Measurements from ENCODE around the gene DCAF6. TPM values are rescaled to one million over a fixed set of nuclear protein-coding genes. Genes with fewer than 3 reads are reported as not detected.

DCAF6 gene
- total RNA-seq, 1 experiment from 2014 or later: 24.0 TPM

GRCh38 chr1:168082008-168082876 is 145.8 kb downstream of the DCAF6 start:
- H3K27ac ChIP-seq: no peak overlapping the region
- peaks cover 22% of the 10 kb centered on the region for H3K36me3 ChIP-seq
- no peaks in the 10 kb centered on the region for H3K27me3 ChIP-seq (replicated peaks)
- H3K4me3 ChIP-seq: no peak overlapping the region
- peaks cover 34% of the 10 kb centered on the region for H3K4me1 ChIP-seq (replicated peaks)
- H3K9me3 ChIP-seq (replicated peaks): no peaks in the 10 kb centered on the region
- peak; percentile 73 to 76 for DNase-seq (ENCODE audit: low read depth in 1 of 2, low spot score in 2 of 2)

- DNase-seq (ENCODE audit: low read depth in 1 of 2, low spot score in 2 of 2): no peak
- Histone ChIP-seq H3K27me3 (replicated peaks) (no peaks in the 10 kb centered on the region), H3K4me3 (no peak overlapping the region), H3K27ac (no peak overlapping the region), H3K9me3 (replicated peaks) (no peaks in the 10 kb centered on the region), H3K36me3 (peaks cover 23% of the 10 kb centered on the region), H3K4me1 (replicated peaks) (peaks cover 34% of the 10 kb centered on the region)
Measured at GRCh38 chr1:168083456-168084325, 147.2 kb downstream of the DCAF6 start.

- DNase-seq (ENCODE audit: low read depth in 1 of 2, low spot score in 2 of 2): peak in 1 of 2 experiments; percentile 21
- H3K9me3 ChIP-seq (replicated peaks): no peaks in the 10 kb centered on the region
- H3K36me3 ChIP-seq: peaks cover 23% of the 10 kb centered on the region
- H3K4me3 ChIP-seq: no peak overlapping the region
- peaks cover 37% of the 10 kb centered on the region for H3K4me1 ChIP-seq (replicated peaks)
- H3K27ac ChIP-seq: no peak overlapping the region
- no peaks in the 10 kb centered on the region for H3K27me3 ChIP-seq (replicated peaks)
Measured at GRCh38 chr1:168084396-168085231, 148.1 kb downstream of the DCAF6 start.

GRCh38 chr1:168085401-168085872 is 149.0 kb downstream of the DCAF6 start:
- H3K9me3 ChIP-seq (replicated peaks): no peaks in the 10 kb centered on the region
- no peaks in the 10 kb centered on the region for H3K27me3 ChIP-seq (replicated peaks)
- H3K36me3 ChIP-seq: peaks cover 23% of the 10 kb centered on the region
- no peak overlapping the region for H3K27ac ChIP-seq
- peaks cover 28% of the 10 kb centered on the region for H3K4me1 ChIP-seq (replicated peaks)
- no peak for DNase-seq (ENCODE audit: low read depth in 1 of 2, low spot score in 2 of 2)
- no peak overlapping the region for H3K4me3 ChIP-seq

GRCh38 chr1:168086438-168086837 is 150.0 kb downstream of the DCAF6 start:
- peaks cover 23% of the 10 kb centered on the region for H3K36me3 ChIP-seq
- H3K4me3 ChIP-seq: no peak overlapping the region
- H3K27me3 ChIP-seq (replicated peaks): no peaks in the 10 kb centered on the region
- H3K4me1 ChIP-seq (replicated peaks): peaks cover 18% of the 10 kb centered on the region
- no peak for DNase-seq (ENCODE audit: low read depth in 1 of 2, low spot score in 2 of 2)
- no peak overlapping the region for H3K27ac ChIP-seq
- H3K9me3 ChIP-seq (replicated peaks): no peaks in the 10 kb centered on the region

GRCh38 chr1:168087696-168088095 is 151.2 kb downstream of the DCAF6 start:
- Histone ChIP-seq H3K27me3 (replicated peaks) (no peaks in the 10 kb centered on the region), H3K27ac (no peak overlapping the region), H3K36me3 (peaks cover 23% of the 10 kb centered on the region), H3K4me1 (replicated peaks) (peaks cover 8% of the 10 kb centered on the region; the same call in 1 of the 2 replicates), H3K9me3 (replicated peaks) (no peaks in the 10 kb centered on the region), H3K4me3 (no peak overlapping the region)
- DNase-seq (ENCODE audit: low read depth in 1 of 2, low spot score in 2 of 2): no peak

GRCh38 chr1:168088511-168089325 is 152.2 kb downstream of the DCAF6 start:
- no peak overlapping the region for H3K4me3 ChIP-seq
- H3K27ac ChIP-seq: no peak overlapping the region
- H3K4me1 ChIP-seq (replicated peaks): peaks cover 8% of the 10 kb centered on the region; the same call in 1 of the 2 replicates
- no peak for DNase-seq (ENCODE audit: low read depth in 1 of 2, low spot score in 2 of 2)
- peaks cover 23% of the 10 kb centered on the region for H3K36me3 ChIP-seq
- no peaks in the 10 kb centered on the region for H3K9me3 ChIP-seq (replicated peaks)
- H3K27me3 ChIP-seq (replicated peaks): no peaks in the 10 kb centered on the region

GRCh38 chr1:168089326-168089978 is 153.0 kb downstream of the DCAF6 start:
- Histone ChIP-seq H3K27ac (no peak overlapping the region), H3K9me3 (replicated peaks) (no peaks in the 10 kb centered on the region), H3K4me1 (replicated peaks) (peaks cover 8% of the 10 kb centered on the region; the same call in 1 of the 2 replicates), H3K36me3 (peaks cover 22% of the 10 kb centered on the region), H3K27me3 (replicated peaks) (no peaks in the 10 kb centered on the region), H3K4me3 (no peak overlapping the region)
- no peak for DNase-seq (ENCODE audit: low read depth in 1 of 2, low spot score in 2 of 2)

GRCh38 chr1:168089979-168090337 is 153.5 kb downstream of the DCAF6 start:
- Histone ChIP-seq H3K4me3 (no peak overlapping the region), H3K27ac (no peak overlapping the region), H3K9me3 (replicated peaks) (no peaks in the 10 kb centered on the region), H3K4me1 (replicated peaks) (peaks cover 8% of the 10 kb centered on the region; the same call in 1 of the 2 replicates), H3K36me3 (peaks cover 17% of the 10 kb centered on the region), H3K27me3 (replicated peaks) (no peaks in the 10 kb centered on the region)
- DNase-seq (ENCODE audit: low read depth in 1 of 2, low spot score in 2 of 2): no peak

GRCh38 chr1:168090395-168090794 is 153.9 kb downstream of the DCAF6 start:
- H3K27ac ChIP-seq: no peak overlapping the region
- peaks cover 8% of the 10 kb centered on the region; the same call in 1 of the 2 replicates for H3K4me1 ChIP-seq (replicated peaks)
- no peaks in the 10 kb centered on the region for H3K9me3 ChIP-seq (replicated peaks)

GRCh38 chr1:168091063-168091462 is 154.6 kb downstream of the DCAF6 start:
- Histone ChIP-seq H3K9me3 (replicated peaks) (no peaks in the 10 kb centered on the region), H3K4me3 (no peak overlapping the region), H3K27ac (no peak overlapping the region), H3K36me3 (peaks cover 10% of the 10 kb centered on the region), H3K4me1 (replicated peaks) (peaks cover 8% of the 10 kb centered on the region; the same call in 1 of the 2 replicates), H3K27me3 (replicated peaks) (no peaks in the 10 kb centered on the region)
- DNase-seq (ENCODE audit: low read depth in 1 of 2, low spot score in 2 of 2): no peak

More at GRCh38 chr1:168090395-168090794, 153.9 kb downstream of the DCAF6 start:
- DNase-seq (ENCODE audit: low read depth in 1 of 2, low spot score in 2 of 2): no peak
- Histone ChIP-seq H3K27me3 (replicated peaks) (no peaks in the 10 kb centered on the region), H3K4me3 (no peak overlapping the region), H3K36me3 (peaks cover 15% of the 10 kb centered on the region)

All from SJSA1 (cell line).